ENCODE results near the gene WDR82.

The WDR82 gene

GRCh38 chr3:52250122-52250521, 28.3 kb downstream of the WDR82 start:
- H3K27ac ChIP-seq = peak overlapping the region; percentile 22
- no peak for TF ChIP-seq CTCF (IDR thresholded peaks at IDR 0.05)
- no peak for TF ChIP-seq ZFX (IDR thresholded peaks at IDR 0.05; ENCODE audit: borderline replicate concordance)

GRCh38 chr3:52249683-52250082, 28.8 kb downstream of the WDR82 start:
- no peak for TF ChIP-seq ZFX (IDR thresholded peaks at IDR 0.05; ENCODE audit: borderline replicate concordance)
- no peak for TF ChIP-seq CTCF (IDR thresholded peaks at IDR 0.05)
- peak overlapping the region; percentile 22; the same call in 1 of the 2 replicates for H3K27ac ChIP-seq

GRCh38 chr3:52248816-52249547, 29.5 kb downstream of the WDR82 start:
- 0 out of 2 replicates have a peak overlapping the region, but pooled peaks have one; percentile 38 for H3K27ac ChIP-seq
- no peak for TF ChIP-seq CTCF (IDR thresholded peaks at IDR 0.05)
- TF ChIP-seq ZFX (IDR thresholded peaks at IDR 0.05; ENCODE audit: borderline replicate concordance) = no peak

GRCh38 chr3:52248165-52248541, 30.3 kb downstream of the WDR82 start:
- TF ChIP-seq ZFX (IDR thresholded peaks at IDR 0.05; ENCODE audit: borderline replicate concordance) (no peak), CTCF (IDR thresholded peaks at IDR 0.05) (no peak)
- H3K27ac ChIP-seq = peak overlapping the region; percentile 38; the same call in 1 of the 2 replicates

GRCh38 chr3:52247409-52248164, 30.9 kb downstream of the WDR82 start:
- TF ChIP-seq CTCF (IDR thresholded peaks at IDR 0.05) (no peak), ZFX (IDR thresholded peaks at IDR 0.05; ENCODE audit: borderline replicate concordance) (no peak)
- peak overlapping the region; percentile 38; the same call in 1 of the 2 replicates for H3K27ac ChIP-seq

GRCh38 chr3:52246728-52247408, 31.6 kb downstream of the WDR82 start:
- H3K27ac ChIP-seq = peak overlapping the region; percentile 38
- TF ChIP-seq CTCF (IDR thresholded peaks at IDR 0.05) (no peak), ZFX (IDR thresholded peaks at IDR 0.05; ENCODE audit: borderline replicate concordance) (no peak)

Data from 22Rv1 (cell line).